Measurements from ENCODE around the gene ZNF512. TPM values are rescaled to one million over a fixed set of nuclear protein-coding genes. Genes with fewer than 3 reads are reported as not detected.
A peak's percentile ranks its signal among the peaks of the same experiment; 100 is the strongest.

ZNF512 gene
- total and polyA plus RNA-seq, 2 of the 13 experiments (the other 11 are each of a cell fraction or from before 2014, with no cell fraction given): 29.8 to 31.0 TPM

DNA sequence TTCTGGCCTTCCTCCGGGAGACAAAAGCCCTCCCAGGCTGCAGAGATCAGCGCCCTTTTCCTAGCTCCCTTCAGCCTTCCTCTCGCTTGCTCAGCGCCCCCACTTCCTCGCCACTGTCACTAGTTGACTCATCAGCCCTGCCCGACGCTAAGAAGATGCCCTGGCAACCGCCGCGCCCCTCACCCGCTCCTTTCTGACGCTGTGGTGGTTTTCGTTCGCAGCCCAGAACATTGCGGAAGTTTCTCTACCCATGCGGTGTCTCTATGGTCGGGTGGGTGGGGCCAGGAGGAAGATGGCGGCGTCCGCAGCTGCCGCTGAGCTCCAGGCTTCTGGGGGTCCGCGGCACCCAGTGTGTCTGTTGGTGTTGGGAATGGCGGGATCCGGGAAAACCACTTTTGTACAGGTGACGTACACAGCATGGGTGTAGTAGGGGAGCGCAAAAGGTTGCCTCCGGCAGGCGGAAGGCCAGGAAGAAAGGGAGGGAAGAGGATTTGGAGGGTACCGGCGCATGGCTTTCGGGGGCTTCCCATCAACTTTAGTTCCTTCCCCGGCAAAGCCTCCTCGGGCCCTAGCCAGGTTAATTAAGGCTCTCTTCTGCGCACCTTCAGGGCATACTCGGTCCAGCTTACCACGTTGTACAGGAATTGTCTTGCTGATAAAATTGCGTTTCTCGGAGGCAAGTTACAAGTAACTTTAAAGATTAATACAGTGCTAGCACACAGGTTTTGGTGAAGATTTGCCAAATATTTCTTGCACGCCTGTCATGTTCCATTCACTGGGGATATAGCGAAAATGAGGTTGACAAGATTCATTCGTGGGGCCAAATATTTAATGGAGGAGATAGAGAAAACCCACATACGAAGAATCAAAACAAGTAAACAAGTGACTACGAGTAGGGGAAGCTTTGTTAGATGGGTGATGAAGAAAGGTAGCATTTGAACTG lies 46.2 kb downstream of the ZNF512 start, which contains the start of the genes CCDC121 and GPN1 (continued):
- TF ChIP-seq, protein P1, sequence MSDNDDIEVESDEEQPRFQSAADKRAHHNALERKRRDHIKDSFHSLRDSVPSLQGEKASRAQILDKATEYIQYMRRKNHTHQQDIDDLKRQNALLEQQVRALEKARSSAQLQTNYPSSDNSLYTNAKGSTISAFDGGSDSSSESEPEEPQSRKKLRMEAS (IDR thresholded peaks at IDR 0.05): peak; percentile 92
- no peak for TF ChIP-seq ZNF10 (CRISPR knock-in tag; IDR thresholded peaks at IDR 0.05; ENCODE audit: borderline replicate concordance, low read depth)
- TF ChIP-seq ZNF709 (CRISPR knock-in tag; IDR thresholded peaks at IDR 0.05): peak; percentile 54; the same call in 1 of the 2 replicates
- TF ChIP-seq, protein P2, sequence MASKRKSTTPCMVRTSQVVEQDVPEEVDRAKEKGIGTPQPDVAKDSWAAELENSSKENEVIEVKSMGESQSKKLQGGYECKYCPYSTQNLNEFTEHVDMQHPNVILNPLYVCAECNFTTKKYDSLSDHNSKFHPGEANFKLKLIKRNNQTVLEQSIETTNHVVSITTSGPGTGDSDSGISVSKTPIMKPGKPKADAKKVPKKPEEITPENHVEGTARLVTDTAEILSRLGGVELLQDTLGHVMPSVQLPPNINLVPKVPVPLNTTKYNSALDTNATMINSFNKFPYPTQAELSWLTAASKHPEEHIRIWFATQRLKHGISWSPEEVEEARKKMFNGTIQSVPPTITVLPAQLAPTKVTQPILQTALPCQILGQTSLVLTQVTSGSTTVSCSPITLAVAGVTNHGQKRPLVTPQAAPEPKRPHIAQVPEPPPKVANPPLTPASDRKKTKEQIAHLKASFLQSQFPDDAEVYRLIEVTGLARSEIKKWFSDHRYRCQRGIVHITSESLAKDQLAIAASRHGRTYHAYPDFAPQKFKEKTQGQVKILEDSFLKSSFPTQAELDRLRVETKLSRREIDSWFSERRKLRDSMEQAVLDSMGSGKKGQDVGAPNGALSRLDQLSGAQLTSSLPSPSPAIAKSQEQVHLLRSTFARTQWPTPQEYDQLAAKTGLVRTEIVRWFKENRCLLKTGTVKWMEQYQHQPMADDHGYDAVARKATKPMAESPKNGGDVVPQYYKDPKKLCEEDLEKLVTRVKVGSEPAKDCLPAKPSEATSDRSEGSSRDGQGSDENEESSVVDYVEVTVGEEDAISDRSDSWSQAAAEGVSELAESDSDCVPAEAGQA (IDR thresholded peaks at IDR 0.05; ENCODE audit: low read depth): peak; percentile 72
- TF ChIP-seq, protein P2 (CRISPR knock-in tag; IDR thresholded peaks at IDR 0.05; ENCODE audit: borderline replicate concordance): no peak
- peak; percentile 33; the same call in 1 of the 2 replicates for TF ChIP-seq ZBTB21 (CRISPR knock-in tag; IDR thresholded peaks at IDR 0.05)
- TF ChIP-seq ZNF619 (CRISPR knock-in tag; IDR thresholded peaks at IDR 0.05): peak; percentile 36; the same call in 1 of the 2 replicates
- TF ChIP-seq ARNTL (CRISPR knock-in tag; IDR thresholded peaks at IDR 0.05): peak; percentile 35; the same call in 1 of the 2 replicates
- peak; percentile 84; the same call in 1 of the 2 replicates for TF ChIP-seq ZSCAN9 (CRISPR knock-in tag; IDR thresholded peaks at IDR 0.05; ENCODE audit: borderline replicate concordance)
- peak; percentile 81; the same call in 1 of the 2 replicates for TF ChIP-seq ZNF230 (CRISPR knock-in tag; IDR thresholded peaks at IDR 0.05)
- 0 out of 2 replicates have a peak, but pooled peaks have one; percentile 47 for TF ChIP-seq BRF2 (CRISPR knock-in tag; IDR thresholded peaks at IDR 0.05)
- TF ChIP-seq ZNF615 (CRISPR knock-in tag; IDR thresholded peaks at IDR 0.05; ENCODE audit: borderline replicate concordance): peak; percentile 61; the same call in 1 of the 2 replicates
- no peak for TF ChIP-seq ZSCAN22 (CRISPR knock-in tag; IDR thresholded peaks at IDR 0.05)
- TF ChIP-seq ZNF224 (CRISPR knock-in tag; IDR thresholded peaks at IDR 0.05): no peak
- TF ChIP-seq ZNF629 (CRISPR knock-in tag; conservative IDR thresholded peaks at IDR 0.05): no peak
- peak; percentile 81 for TF ChIP-seq GATA4 (IDR thresholded peaks at IDR 0.05; ENCODE audit: borderline replicate concordance, low read depth)
- peak; percentile 92 for TF ChIP-seq BCL3 (CRISPR knock-in tag; IDR thresholded peaks at IDR 0.05)
- TF ChIP-seq DDIT3 (CRISPR knock-in tag; IDR thresholded peaks at IDR 0.05): no peak
